RWPE2 (cell line): ENCODE data around the gene PTCD2.

Source experiments
- ATAC-seq: fragments of 200-7000 bp; cut with Tn5 transposase; 3 replicates; pipeline ENCODE4 v1.9.1; 2021; ENCODE audit warnings: low read depth
- DNase-seq: peaks from one replicate; pipeline ENCODE4 v3.0.0-alpha.2; 2020; ENCODE audit warnings: low spot score
- H3K27ac ChIP-seq: fragments of 450-650 bp; 2 replicates; pipeline ENCODE4 v1.5.1; 2017; ENCODE audit warnings: mild to moderate bottlenecking; ENCODE audit not compliant: poor library complexity, severe bottlenecking
- H3K27me3 ChIP-seq: fragments of 250-450 bp; sonication (Bioruptor Pico); 2 replicates; pipeline ENCODE4 v1.5.1; 2021; ENCODE audit warnings: mild to moderate bottlenecking, moderate library complexity; ENCODE audit not compliant: insufficient read depth, poor library complexity, severe bottlenecking
- H3K36me3 ChIP-seq: fragments of 250-450 bp; sonication (Bioruptor Pico); 2 replicates; pipeline ENCODE4 v1.5.1; 2020; ENCODE audit warnings: low read depth, mild to moderate bottlenecking, moderate library complexity
- H3K4me1 ChIP-seq: fragments of 250-450 bp; sonication (Bioruptor Pico); 2 replicates; pipeline ENCODE4 v1.5.1; 2021; ENCODE audit warnings: mild to moderate bottlenecking, moderate library complexity; ENCODE audit not compliant: insufficient read depth, poor library complexity, severe bottlenecking
- H3K4me3 ChIP-seq: fragments of 250-450 bp; sonication (Bioruptor Pico); 2 replicates; pipeline ENCODE4 v1.5.1; 2021; ENCODE audit warnings: mild to moderate bottlenecking, moderate library complexity; ENCODE audit not compliant: severe bottlenecking
- H3K9me3 ChIP-seq: fragments of 250-450 bp; sonication (Bioruptor Pico); 2 replicates; pipeline ENCODE4 v1.5.1; 2021; ENCODE audit warnings: mild to moderate bottlenecking, moderate library complexity; ENCODE audit not compliant: severe bottlenecking
- TF ChIP-seq, protein P1 (sequence below): fragments of 450-650 bp; IDR thresholded peaks from one replicate; pipeline ENCODE4 v1.5.1; 2017; ENCODE audit warnings: mild to moderate bottlenecking, moderate library complexity; ENCODE audit not compliant: poor library complexity, severe bottlenecking

PTCD2 gene

DNA sequence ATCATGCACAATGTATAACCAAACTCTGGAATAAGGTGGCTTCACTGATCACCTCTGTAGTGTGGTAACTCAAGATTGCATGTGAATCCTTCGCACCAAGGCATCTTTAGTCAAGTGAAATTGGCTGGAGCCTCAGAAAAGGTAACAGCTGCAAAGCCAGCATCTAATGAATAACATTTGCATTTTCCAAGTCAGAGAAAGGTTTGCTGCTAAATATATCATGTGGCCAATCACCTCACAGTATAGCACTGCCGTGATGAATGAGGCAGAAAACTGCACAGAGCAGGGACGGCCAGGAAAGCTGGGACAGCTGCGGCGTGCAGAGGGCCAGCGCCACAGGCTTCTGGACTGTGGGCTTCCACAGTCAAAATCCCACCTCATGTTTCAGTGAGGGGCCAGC is 18.6 kb upstream of the PTCD2 start:
- peaks cover 7% of the 10 kb centered on the region for H3K4me1 ChIP-seq
- H3K4me3 ChIP-seq, result no peak overlapping the region
- TF ChIP-seq, protein P1, sequence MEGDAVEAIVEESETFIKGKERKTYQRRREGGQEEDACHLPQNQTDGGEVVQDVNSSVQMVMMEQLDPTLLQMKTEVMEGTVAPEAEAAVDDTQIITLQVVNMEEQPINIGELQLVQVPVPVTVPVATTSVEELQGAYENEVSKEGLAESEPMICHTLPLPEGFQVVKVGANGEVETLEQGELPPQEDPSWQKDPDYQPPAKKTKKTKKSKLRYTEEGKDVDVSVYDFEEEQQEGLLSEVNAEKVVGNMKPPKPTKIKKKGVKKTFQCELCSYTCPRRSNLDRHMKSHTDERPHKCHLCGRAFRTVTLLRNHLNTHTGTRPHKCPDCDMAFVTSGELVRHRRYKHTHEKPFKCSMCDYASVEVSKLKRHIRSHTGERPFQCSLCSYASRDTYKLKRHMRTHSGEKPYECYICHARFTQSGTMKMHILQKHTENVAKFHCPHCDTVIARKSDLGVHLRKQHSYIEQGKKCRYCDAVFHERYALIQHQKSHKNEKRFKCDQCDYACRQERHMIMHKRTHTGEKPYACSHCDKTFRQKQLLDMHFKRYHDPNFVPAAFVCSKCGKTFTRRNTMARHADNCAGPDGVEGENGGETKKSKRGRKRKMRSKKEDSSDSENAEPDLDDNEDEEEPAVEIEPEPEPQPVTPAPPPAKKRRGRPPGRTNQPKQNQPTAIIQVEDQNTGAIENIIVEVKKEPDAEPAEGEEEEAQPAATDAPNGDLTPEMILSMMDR, result no peak
- no peaks in the 10 kb centered on the region for H3K27me3 ChIP-seq
- ATAC-seq (no peak), DNase-seq (no peak)
- H3K9me3 ChIP-seq, result no peaks in the 10 kb centered on the region
- no peak overlapping the region for H3K27ac ChIP-seq
- H3K36me3 ChIP-seq, result peaks cover 81% of the 10 kb centered on the region

DNA sequence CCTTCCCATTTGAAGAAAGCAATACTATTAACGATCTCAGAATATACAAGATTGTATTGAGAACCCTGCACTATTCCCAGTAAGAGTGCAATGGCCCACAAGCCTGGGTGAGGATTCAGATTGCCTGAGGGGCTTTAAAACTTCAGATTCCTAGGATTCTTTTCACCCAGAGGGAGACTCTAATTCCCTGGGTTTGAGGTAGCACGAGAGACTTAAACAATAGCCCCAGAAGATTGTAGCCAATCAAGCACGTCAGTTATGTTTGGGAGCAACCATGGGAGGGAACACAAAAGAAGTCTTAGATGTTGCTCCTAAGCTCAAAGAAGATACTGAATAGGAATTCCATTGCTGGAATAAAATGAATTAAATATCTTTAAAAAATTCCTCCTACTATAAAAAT is 18.0 kb upstream of the PTCD2 start:
- TF ChIP-seq, protein P1, result no peak
- DNase-seq, result no peak
- no peak overlapping the region for H3K27ac ChIP-seq
- no peaks in the 10 kb centered on the region for H3K27me3 ChIP-seq
- no peaks in the 10 kb centered on the region for H3K9me3 ChIP-seq
- H3K4me1 ChIP-seq, result peaks cover 11% of the 10 kb centered on the region
- peaks cover 79% of the 10 kb centered on the region for H3K36me3 ChIP-seq
- ATAC-seq, result no peak
- no peak overlapping the region for H3K4me3 ChIP-seq

DNA sequence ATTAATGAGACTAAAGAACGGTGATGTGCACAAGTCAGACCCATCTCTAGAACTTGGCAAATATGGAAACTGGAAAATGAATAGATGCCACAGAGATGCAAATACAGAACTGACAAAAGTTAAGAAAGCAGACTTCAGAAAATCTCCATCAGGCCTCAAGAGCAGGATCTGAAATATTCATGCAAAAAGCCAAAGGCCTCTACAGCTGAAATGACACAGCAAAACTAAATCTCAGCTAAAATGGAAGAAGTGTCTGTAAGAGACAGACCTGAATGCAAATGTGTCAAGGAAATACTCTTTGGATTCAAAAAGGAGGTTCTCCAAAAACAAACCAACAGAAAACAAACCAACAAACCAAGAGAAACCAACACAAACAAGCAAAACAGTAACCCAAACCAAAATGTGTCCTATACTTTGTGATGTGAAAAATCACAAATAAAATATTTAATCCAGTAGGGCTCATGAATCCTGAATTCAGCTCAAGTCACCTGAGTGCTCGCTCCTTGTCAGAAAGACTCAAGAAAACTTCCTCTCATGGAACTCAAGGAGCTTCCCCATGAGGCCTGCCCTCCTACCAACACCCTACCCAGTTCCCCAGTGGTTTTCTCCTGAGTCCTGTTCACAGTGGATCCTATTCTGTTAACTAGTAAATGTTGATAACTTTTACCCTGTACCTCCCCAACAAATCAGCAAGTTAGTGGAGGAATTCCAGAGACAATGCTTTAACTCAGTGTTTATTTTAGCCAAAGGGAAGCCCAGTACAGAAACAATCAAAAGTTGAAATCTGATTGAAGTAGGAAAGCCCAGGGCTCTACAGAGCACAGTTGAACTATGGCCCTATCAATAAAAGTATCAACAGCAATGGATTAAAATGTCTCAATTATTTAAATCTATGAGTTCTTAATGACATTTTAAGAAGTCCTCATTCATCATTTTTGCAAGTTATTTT is 14.7 kb upstream of the PTCD2 start:
- Histone ChIP-seq H3K27me3 (no peaks in the 10 kb centered on the region), H3K4me1 (peaks cover 13% of the 10 kb centered on the region), H3K4me3 (no peak overlapping the region), H3K36me3 (peaks cover 71% of the 10 kb centered on the region), H3K27ac (no peak overlapping the region), H3K9me3 (no peaks in the 10 kb centered on the region)
- DNase-seq, result no peak
- no peak for ATAC-seq
- TF ChIP-seq, protein P1, result no peak

DNA sequence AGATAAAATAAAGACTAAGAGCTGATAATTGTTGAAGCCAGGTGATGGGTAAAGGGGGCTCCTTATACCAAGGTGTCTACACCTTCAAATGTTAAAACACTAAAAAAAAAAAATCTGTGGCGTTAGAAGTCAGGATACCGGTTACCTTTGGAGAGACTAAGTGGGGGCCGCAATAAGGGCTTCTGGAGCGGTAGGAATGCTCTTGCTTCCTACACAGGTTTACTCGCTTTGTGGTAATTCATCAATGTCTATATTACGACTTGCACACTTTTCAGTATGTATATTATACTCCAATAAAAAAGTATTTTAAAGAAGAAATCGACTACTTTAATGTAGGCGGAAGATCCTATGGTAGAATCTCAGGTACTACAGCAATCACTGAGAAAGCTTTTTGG is 12.6 kb upstream of the PTCD2 start:
- Histone ChIP-seq H3K9me3 (no peaks in the 10 kb centered on the region), H3K4me3 (peak overlapping the region; percentile 61), H3K4me1 (peaks cover 13% of the 10 kb centered on the region), H3K27me3 (no peaks in the 10 kb centered on the region), H3K27ac (peak overlapping the region; percentile 85), H3K36me3 (peaks cover 71% of the 10 kb centered on the region)
- TF ChIP-seq, protein P1, result no peak
- ATAC-seq, result no peak
- DNase-seq, result no peak
